PC-3 (cell line): ENCODE results near the gene TUSC2. TPM values are rescaled to one million over a fixed set of nuclear protein-coding genes. Genes with fewer than 3 reads are reported as not detected.
A peak's percentile ranks its signal among the peaks of the same experiment; 100 is the strongest.

Experiments
- ATAC-seq: fragments of 200-7000 bp; cut with Tn5 transposase; 2 replicates; pipeline ENCODE4 v1.9.1; 2020; ENCODE audit warnings: mild to moderate bottlenecking, moderate library complexity
- BruUV-seq: library from RNA; stranded (reverse); fragments of 400-500 nt; replicated peaks from 2 replicates; lab custom pipeline; 2021; lab: Mats Ljungman, UMichigan
- CTCF ChIA-PET: fragments of 300-600 bp; sonication (Branson Sonifier 250); formaldehyde crosslinking; loops from one replicate; lab custom pipeline; 2022; ENCODE audit warnings: antibody characterized with exemption; lab: Charles Lee
- POLR2A ChIA-PET: fragments of 300-600 bp; sonication (Branson Sonifier 250); formaldehyde crosslinking; loops from one replicate; lab custom pipeline; 2022; ENCODE audit warnings: antibody characterized with exemption; ENCODE audit not compliant: unreplicated experiment; lab: Charles Lee
- DNase-seq: peaks from one replicate; pipeline ENCODE4 v3.0.0-alpha.2; 2015
- H2AFZ ChIP-seq: fragments of 300-600 bp; sonication (generic); 2 replicates; pipeline ENCODE4 v1.6.0; 2016; ENCODE audit warnings: antibody characterized with exemption, low read length
- H3F3A ChIP-seq: fragments of 300-600 bp; sonication (generic); one replicate; pipeline ENCODE4 v1.6.0; 2017; ENCODE audit warnings: antibody characterized with exemption, low read length, control low read depth, mild to moderate bottlenecking; ENCODE audit not compliant: unreplicated experiment
- H3K27ac ChIP-seq: fragments of 300-600 bp; sonication (generic); 2 replicates; pipeline ENCODE4 v1.5.1; 2016; ENCODE audit warnings: mild to moderate bottlenecking, low read length
- H3K27me3 ChIP-seq: fragments of 300-600 bp; sonication (generic); 2 replicates; pipeline ENCODE4 v1.6.1; 2016; ENCODE audit warnings: low read length, mixed read lengths
- H3K36me3 ChIP-seq: fragments of 300-600 bp; sonication (generic); 2 replicates; pipeline ENCODE4 v1.6.1; 2016; ENCODE audit warnings: low read depth, mixed run types, low read length, mixed read lengths
- H3K4me1 ChIP-seq: fragments of 300-600 bp; sonication (generic); 2 replicates; pipeline ENCODE4 v1.5.1; 2016; ENCODE audit warnings: low read length; ENCODE audit not compliant: insufficient read depth
- H3K4me2 ChIP-seq: fragments of 300-600 bp; sonication (generic); 2 replicates; pipeline ENCODE4 v1.6.0; 2016; ENCODE audit warnings: low read length
- H3K4me3 ChIP-seq: fragments of 300-600 bp; sonication (generic); 2 replicates; pipeline ENCODE4 v1.5.1; 2016; ENCODE audit warnings: mild to moderate bottlenecking, low read length, mixed read lengths
- H3K79me2 ChIP-seq: fragments of 300-600 bp; sonication (generic); 2 replicates; pipeline ENCODE4 v1.6.1; 2017; ENCODE audit warnings: low read length, mixed read lengths
- H3K9ac ChIP-seq: fragments of 300-600 bp; sonication (generic); 2 replicates; pipeline ENCODE4 v1.6.0; 2016; ENCODE audit warnings: mild to moderate bottlenecking, low read length
- H3K9me2 ChIP-seq: fragments of 300-600 bp; sonication (generic); replicated peaks from 2 replicates; pipeline ENCODE4 v1.6.1; 2016; ENCODE audit warnings: mixed run types, low read length, mixed read lengths
- H3K9me3 ChIP-seq: fragments of 300-600 bp; sonication (generic); 2 replicates; pipeline ENCODE4 v1.6.1; 2016; ENCODE audit warnings: low read length, mixed read lengths
- H4K20me1 ChIP-seq: fragments of 300-600 bp; sonication (generic); 2 replicates; pipeline ENCODE4 v1.6.1; 2016; ENCODE audit warnings: low read length, mixed read lengths
- CTCF ChIP-seq: fragments of 300-600 bp; sonication (generic); conservative IDR thresholded peaks from 2 replicates; pipeline ENCODE4 v1.5.1; 2017; ENCODE audit warnings: antibody characterized with exemption, low read depth, mild to moderate bottlenecking, low read length
- EZH2 ChIP-seq: fragments of 300-600 bp; sonication (generic); IDR thresholded peaks from one replicate; pipeline ENCODE4 v1.6.1; 2017; ENCODE audit warnings: antibody characterized with exemption, mild to moderate bottlenecking, low read length; ENCODE audit not compliant: unreplicated experiment
- EZH2phosphoT487 ChIP-seq: fragments of 300-600 bp; sonication (generic); IDR thresholded peaks from 2 replicates; pipeline ENCODE4 v1.6.1; 2018; ENCODE audit warnings: mild to moderate bottlenecking, antibody characterized with exemption, low read length, borderline replicate concordance
- intact Hi-C: fragments of 100-400 bp; cut with micrococcal nuclease; formaldehyde crosslinking; loops from 2 replicates; pipeline ENCODE4 v1.9.0; 2023
- total RNA-seq: library from RNA; depleted of rRNA; stranded (reverse); fragments of >200 nt; gene quantifications from 2 replicates; pipeline ENCODE4 v1.2.3, GENCODE V29; 2014

Gene TUSC2
- total RNA-seq, 1 experiment from 2014 or later: 143 TPM

GRCh38 chr3:50345586-50346234 is 17.7 kb upstream of the TUSC2 start, which contains the start of gene ZMYND10:
Gene ZMYND10, minus strand, starts transcription at chr3:50345732. Its CDS starts 153 bp downstream, at chr3:50345579.
- POLR2A ChIA-PET: no interaction called here

GRCh38 chr3:50345008-50345407 is 17.0 kb upstream of the TUSC2 start:
- Histone ChIP-seq H2AFZ (peak overlapping the region; percentile 92), H3K4me1 (peaks cover 17% of the 10 kb centered on the region), H3K4me3 (peak overlapping the region; percentile 63; the same call in 1 of the 2 replicates), H3K9ac (no peak overlapping the region), H3K36me3 (no peaks in the 10 kb centered on the region; the same call in 1 of the 2 replicates), H3K79me2 (peaks cover 16% of the 10 kb centered on the region), H3K27ac (no peak overlapping the region), H3K4me2 (peak overlapping the region; percentile 86), H3K9me3 (no peaks in the 10 kb centered on the region), H3K27me3 (no peaks in the 10 kb centered on the region), H3K9me2 (no peaks in the 10 kb centered on the region), H4K20me1 (no peaks in the 10 kb centered on the region), H3F3A (peaks cover 4% of the 10 kb centered on the region)
- no peak for ATAC-seq
- ChIA-PET CTCF (interaction anchor here (1.0 kb wide), 1 partner anchor 8 kb away, joined by 3 read pairs; no protein-coding TSS in a partner anchor), POLR2A (no interaction called here)
- no TSS peak for BruUV-seq
- TF ChIP-seq EZH2 (no peak), EZH2phosphoT487 (no peak), CTCF (no peak)
- no peak for DNase-seq
- intact Hi-C loops: no loop called here

More at GRCh38 chr3:50345586-50346234, 17.7 kb upstream of the TUSC2 start, which contains the start of gene ZMYND10:
- Histone ChIP-seq H3F3A (peaks cover 4% of the 10 kb centered on the region), H3K4me1 (peaks cover 23% of the 10 kb centered on the region), H3K36me3 (no peaks in the 10 kb centered on the region; the same call in 1 of the 2 replicates), H3K27me3 (no peaks in the 10 kb centered on the region), H3K27ac (no peak within 1 kb of the TSS), H3K9me3 (no peaks in the 10 kb centered on the region), H3K79me2 (peaks cover 21% of the 10 kb centered on the region), H3K9me2 (no peaks in the 10 kb centered on the region), H3K4me3 (peak within 1 kb of the TSS; percentile 63), H3K9ac (peak within 1 kb of the TSS; percentile 47), H4K20me1 (no peaks in the 10 kb centered on the region), H2AFZ (peak within 1 kb of the TSS; percentile 92), H3K4me2 (peak within 1 kb of the TSS; percentile 86)
- intact Hi-C loops: no loop called here
- TF ChIP-seq EZH2phosphoT487 (no peak), CTCF (no peak), EZH2 (no peak)
- CTCF ChIA-PET: interaction anchor here (1.0 kb wide), 1 partner anchor 8 kb away, joined by 3 read pairs; no protein-coding TSS in a partner anchor
- no TSS peak for BruUV-seq
- DNase-seq: peak; percentile 76
- peak; percentile 53 for ATAC-seq
